HepG2 (cell line): ENCODE data around the gene SECTM1. TPM values are rescaled to one million over a fixed set of nuclear protein-coding genes. Genes with fewer than 3 reads are reported as not detected.

Source experiments
- HOXA7 ChIP-seq: sonication (generic); formaldehyde crosslinking; IDR thresholded peaks from 2 replicates; pipeline ENCODE4 v1.8.1; 2022; ENCODE audit warnings: mild to moderate bottlenecking, missing genetic modification reagents, moderate library complexity
- NCOR1 ChIP-seq: fragments of 200-600 bp; sonication (generic); IDR thresholded peaks from 2 replicates; pipeline ENCODE4 v1.7.0; 2017; ENCODE audit warnings: antibody characterized with exemption, low read length, borderline replicate concordance
- POLR2AphosphoS2 ChIP-seq: IDR thresholded peaks from 2 replicates; pipeline ENCODE4 v1.6.1; 2011; ENCODE audit warnings: low read depth, low read length, improper control_type of control experiment
- POLR2AphosphoS5 ChIP-seq: IDR thresholded peaks from 2 replicates; pipeline ENCODE4 v1.6.1; 2012; ENCODE audit warnings: low read depth, low read length
- RFXANK ChIP-seq: IDR thresholded peaks from 2 replicates; pipeline ENCODE4 v1.6.1; 2016
- SALL1 ChIP-seq: sonication (generic); formaldehyde crosslinking; IDR thresholded peaks from 2 replicates; pipeline ENCODE4 v1.8.0; 2022; ENCODE audit warnings: mild to moderate bottlenecking, missing genetic modification reagents
- SP140L ChIP-seq: sonication (generic); formaldehyde crosslinking; IDR thresholded peaks from 2 replicates; pipeline ENCODE4 v1.4.0; 2020; ENCODE audit warnings: missing genetic modification reagents, borderline replicate concordance
- TBL1XR1 ChIP-seq: fragments of 150-350 bp; IDR thresholded peaks from 2 replicates; pipeline ENCODE4 v1.6.1; 2014; ENCODE audit warnings: borderline replicate concordance, low read length; ENCODE audit not compliant: partially characterized antibody
- TEAD2 ChIP-seq: sonication (generic); formaldehyde crosslinking; IDR thresholded peaks from 2 replicates; pipeline ENCODE4 v1.9.0; 2021; ENCODE audit warnings: missing genetic modification reagents
- ZNF24 ChIP-seq: fragments of 450-650 bp; IDR thresholded peaks from 2 replicates; pipeline ENCODE4 v1.6.1; 2017; ENCODE audit warnings: antibody characterized with exemption, mild to moderate bottlenecking
- ZNF331 ChIP-seq: sonication (generic); formaldehyde crosslinking; IDR thresholded peaks from 2 replicates; pipeline ENCODE4 v1.4.0; 2020; ENCODE audit warnings: missing genetic modification reagents
- ZNF678 ChIP-seq: sonication (generic); formaldehyde crosslinking; IDR thresholded peaks from 2 replicates; pipeline ENCODE4 v1.4.0; 2020; ENCODE audit warnings: mild to moderate bottlenecking, missing genetic modification reagents
- ZNF709 ChIP-seq: sonication (generic); formaldehyde crosslinking; IDR thresholded peaks from 2 replicates; pipeline ENCODE4 v1.5.0; 2020; ENCODE audit warnings: mild to moderate bottlenecking, missing genetic modification reagents
- ZNF777 ChIP-seq: sonication (generic); formaldehyde crosslinking; IDR thresholded peaks from 2 replicates; pipeline ENCODE4 v1.4.0; 2020; ENCODE audit warnings: missing genetic modification reagents
- ZNF891 ChIP-seq: sonication (generic); formaldehyde crosslinking; IDR thresholded peaks from 2 replicates; pipeline ENCODE4 v1.5.0; 2020; ENCODE audit warnings: mild to moderate bottlenecking, missing genetic modification reagents
- polyA plus RNA-seq, 8 experiments: library from polyadenylated mRNA; depleted of rRNA in 3 of 8; stranded (reverse) in 7 of 8; unstranded in 1 of 8; fragments of >200 nt; fragmentation: Illumina TruSeq in 4 of 8; extraction: Trizol in 4 of 8; gene quantifications; 2 replicates each; pipeline versions ENCODE4 v1.2.1 to v1.2.3, GENCODE V29; 2011 to 2016; ENCODE audit warnings: low read depth in 4 of 8, missing spikeins in 1 of 8, mixed read lengths in 1 of 8; ENCODE audit not compliant: insufficient read depth in 1 of 8
- total RNA-seq, 5 experiments: library from RNA; depleted of rRNA; stranded (reverse); fragments of >200 nt; fragmentation: Illumina TruSeq; extraction: Trizol; gene quantifications; 2 replicates each; pipeline ENCODE4 v1.2.3, GENCODE V29; 2016; ENCODE audit warnings: low read depth in 1 of 5
- TF ChIP-seq, protein P1 (sequence below): sonication (generic); formaldehyde crosslinking; IDR thresholded peaks from 2 replicates; pipeline ENCODE4 v1.8.1; 2023; ENCODE audit warnings: mild to moderate bottlenecking, missing genetic modification reagents
- TF ChIP-seq, protein P2 (sequence below): fragments of 450-650 bp; IDR thresholded peaks from 2 replicates; pipeline ENCODE4 v1.6.1; 2017; ENCODE audit warnings: mild to moderate bottlenecking
- TF ChIP-seq, protein P3 (sequence below): sonication (generic); formaldehyde crosslinking; IDR thresholded peaks from 2 replicates; pipeline ENCODE4 v1.8.1; 2023; ENCODE audit warnings: mild to moderate bottlenecking, moderate library complexity, missing genetic modification reagents
- TF ChIP-seq, protein P4 (sequence below): sonication (generic); formaldehyde crosslinking; IDR thresholded peaks from 2 replicates; pipeline ENCODE4 v1.9.0; 2021; ENCODE audit warnings: mild to moderate bottlenecking, missing genetic modification reagents

SECTM1 gene
- total and polyA plus RNA-seq, 2 of the 13 experiments (the other 11 are each of a cell fraction or from before 2014, with no cell fraction given): 3.5 to 5.3 TPM

DNA sequence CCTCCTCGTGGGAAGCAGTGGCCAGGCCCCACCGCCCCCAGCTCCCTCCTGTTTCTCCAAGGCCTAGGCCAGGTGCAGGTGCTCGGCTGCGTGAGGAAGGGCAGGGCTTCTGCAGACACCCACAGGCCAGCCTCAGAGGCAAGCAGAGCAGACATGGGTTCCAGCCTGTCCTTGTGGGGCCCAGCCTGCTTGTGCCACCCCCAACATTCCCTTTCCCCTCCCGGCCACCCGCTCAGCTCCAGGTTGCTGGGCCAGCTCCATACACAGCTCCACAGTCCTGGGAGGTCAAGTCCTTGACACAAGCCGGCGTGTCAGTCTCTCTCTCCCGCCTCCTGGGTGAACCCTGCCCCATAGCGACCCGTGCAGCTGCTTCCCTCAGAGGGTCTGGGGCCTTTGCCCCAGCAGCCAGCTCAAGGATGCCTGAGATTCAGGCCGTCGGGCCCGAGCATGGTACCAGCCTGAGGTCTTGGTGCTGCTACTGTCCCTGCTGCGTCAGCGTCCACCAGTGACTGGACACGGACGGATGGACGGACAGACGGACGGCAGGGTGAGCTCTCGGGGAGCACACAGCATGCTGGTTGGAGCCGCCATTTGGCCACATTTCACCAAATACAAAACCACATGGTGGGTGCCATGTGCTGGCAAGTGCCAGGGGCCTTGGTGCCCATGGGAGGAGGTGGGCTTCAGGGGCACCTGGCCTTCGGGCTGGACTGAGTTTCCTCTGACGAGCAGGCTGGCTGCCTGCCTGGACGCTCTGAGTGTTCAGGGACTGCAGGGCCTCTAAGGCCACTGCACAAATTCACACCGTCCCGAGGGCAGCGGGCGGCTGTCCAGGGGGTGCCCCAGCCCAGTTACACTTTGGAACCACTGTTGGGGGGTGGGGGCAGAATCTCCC lies 8.0 kb downstream of the SECTM1 start (continued):
- TF ChIP-seq NCOR1: peak; percentile 64; the same call in 1 of the 2 replicates
- TF ChIP-seq SALL1: peak; percentile 88
- no peak for TF ChIP-seq TEAD2 (CRISPR knock-in tag)
- peak; percentile 74; the same call in 1 of the 2 replicates for TF ChIP-seq ZNF331 (CRISPR knock-in tag)
- no peak for TF ChIP-seq POLR2AphosphoS5
- peak; percentile 82 for TF ChIP-seq ZNF777 (CRISPR knock-in tag)
- TF ChIP-seq, protein P1, sequence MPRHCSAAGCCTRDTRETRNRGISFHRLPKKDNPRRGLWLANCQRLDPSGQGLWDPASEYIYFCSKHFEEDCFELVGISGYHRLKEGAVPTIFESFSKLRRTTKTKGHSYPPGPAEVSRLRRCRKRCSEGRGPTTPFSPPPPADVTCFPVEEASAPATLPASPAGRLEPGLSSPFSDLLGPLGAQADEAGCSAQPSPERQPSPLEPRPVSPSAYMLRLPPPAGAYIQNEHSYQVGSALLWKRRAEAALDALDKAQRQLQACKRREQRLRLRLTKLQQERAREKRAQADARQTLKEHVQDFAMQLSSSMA (CRISPR knock-in tag): no peak
- peak; percentile 59 for TF ChIP-seq ZNF891
- peak; percentile 39; the same call in 1 of the 2 replicates for TF ChIP-seq ZNF709 (CRISPR knock-in tag)
- peak; percentile 44 for TF ChIP-seq TBL1XR1
- no peak for TF ChIP-seq SP140L
- TF ChIP-seq, protein P2, sequence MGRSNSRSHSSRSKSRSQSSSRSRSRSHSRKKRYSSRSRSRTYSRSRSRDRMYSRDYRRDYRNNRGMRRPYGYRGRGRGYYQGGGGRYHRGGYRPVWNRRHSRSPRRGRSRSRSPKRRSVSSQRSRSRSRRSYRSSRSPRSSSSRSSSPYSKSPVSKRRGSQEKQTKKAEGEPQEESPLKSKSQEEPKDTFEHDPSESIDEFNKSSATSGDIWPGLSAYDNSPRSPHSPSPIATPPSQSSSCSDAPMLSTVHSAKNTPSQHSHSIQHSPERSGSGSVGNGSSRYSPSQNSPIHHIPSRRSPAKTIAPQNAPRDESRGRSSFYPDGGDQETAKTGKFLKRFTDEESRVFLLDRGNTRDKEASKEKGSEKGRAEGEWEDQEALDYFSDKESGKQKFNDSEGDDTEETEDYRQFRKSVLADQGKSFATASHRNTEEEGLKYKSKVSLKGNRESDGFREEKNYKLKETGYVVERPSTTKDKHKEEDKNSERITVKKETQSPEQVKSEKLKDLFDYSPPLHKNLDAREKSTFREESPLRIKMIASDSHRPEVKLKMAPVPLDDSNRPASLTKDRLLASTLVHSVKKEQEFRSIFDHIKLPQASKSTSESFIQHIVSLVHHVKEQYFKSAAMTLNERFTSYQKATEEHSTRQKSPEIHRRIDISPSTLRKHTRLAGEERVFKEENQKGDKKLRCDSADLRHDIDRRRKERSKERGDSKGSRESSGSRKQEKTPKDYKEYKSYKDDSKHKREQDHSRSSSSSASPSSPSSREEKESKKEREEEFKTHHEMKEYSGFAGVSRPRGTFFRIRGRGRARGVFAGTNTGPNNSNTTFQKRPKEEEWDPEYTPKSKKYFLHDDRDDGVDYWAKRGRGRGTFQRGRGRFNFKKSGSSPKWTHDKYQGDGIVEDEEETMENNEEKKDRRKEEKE: no peak
- TF ChIP-seq, protein P3, sequence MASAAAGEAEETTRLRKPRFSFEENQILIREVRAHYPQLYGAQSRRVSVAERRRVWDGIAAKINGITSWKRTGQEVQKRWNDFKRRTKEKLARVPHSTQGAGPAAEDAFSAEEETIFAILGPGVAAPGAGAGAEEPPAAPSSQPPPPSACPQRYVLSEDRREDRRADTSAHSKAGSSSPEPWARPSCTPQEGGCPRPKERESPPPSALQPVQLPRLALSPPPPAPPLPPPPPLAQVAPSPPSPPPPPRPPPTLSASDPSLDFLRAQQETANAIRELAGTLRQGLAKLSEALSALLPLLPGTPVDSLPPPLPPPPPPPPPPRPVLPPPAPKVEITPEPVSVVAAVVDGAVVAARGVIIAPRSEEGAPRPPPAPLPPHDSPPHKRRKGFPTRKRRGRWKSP (CRISPR knock-in tag): no peak
- no peak for TF ChIP-seq RFXANK (CRISPR knock-in tag)
- TF ChIP-seq ZNF24: no peak
- TF ChIP-seq, protein P4, sequence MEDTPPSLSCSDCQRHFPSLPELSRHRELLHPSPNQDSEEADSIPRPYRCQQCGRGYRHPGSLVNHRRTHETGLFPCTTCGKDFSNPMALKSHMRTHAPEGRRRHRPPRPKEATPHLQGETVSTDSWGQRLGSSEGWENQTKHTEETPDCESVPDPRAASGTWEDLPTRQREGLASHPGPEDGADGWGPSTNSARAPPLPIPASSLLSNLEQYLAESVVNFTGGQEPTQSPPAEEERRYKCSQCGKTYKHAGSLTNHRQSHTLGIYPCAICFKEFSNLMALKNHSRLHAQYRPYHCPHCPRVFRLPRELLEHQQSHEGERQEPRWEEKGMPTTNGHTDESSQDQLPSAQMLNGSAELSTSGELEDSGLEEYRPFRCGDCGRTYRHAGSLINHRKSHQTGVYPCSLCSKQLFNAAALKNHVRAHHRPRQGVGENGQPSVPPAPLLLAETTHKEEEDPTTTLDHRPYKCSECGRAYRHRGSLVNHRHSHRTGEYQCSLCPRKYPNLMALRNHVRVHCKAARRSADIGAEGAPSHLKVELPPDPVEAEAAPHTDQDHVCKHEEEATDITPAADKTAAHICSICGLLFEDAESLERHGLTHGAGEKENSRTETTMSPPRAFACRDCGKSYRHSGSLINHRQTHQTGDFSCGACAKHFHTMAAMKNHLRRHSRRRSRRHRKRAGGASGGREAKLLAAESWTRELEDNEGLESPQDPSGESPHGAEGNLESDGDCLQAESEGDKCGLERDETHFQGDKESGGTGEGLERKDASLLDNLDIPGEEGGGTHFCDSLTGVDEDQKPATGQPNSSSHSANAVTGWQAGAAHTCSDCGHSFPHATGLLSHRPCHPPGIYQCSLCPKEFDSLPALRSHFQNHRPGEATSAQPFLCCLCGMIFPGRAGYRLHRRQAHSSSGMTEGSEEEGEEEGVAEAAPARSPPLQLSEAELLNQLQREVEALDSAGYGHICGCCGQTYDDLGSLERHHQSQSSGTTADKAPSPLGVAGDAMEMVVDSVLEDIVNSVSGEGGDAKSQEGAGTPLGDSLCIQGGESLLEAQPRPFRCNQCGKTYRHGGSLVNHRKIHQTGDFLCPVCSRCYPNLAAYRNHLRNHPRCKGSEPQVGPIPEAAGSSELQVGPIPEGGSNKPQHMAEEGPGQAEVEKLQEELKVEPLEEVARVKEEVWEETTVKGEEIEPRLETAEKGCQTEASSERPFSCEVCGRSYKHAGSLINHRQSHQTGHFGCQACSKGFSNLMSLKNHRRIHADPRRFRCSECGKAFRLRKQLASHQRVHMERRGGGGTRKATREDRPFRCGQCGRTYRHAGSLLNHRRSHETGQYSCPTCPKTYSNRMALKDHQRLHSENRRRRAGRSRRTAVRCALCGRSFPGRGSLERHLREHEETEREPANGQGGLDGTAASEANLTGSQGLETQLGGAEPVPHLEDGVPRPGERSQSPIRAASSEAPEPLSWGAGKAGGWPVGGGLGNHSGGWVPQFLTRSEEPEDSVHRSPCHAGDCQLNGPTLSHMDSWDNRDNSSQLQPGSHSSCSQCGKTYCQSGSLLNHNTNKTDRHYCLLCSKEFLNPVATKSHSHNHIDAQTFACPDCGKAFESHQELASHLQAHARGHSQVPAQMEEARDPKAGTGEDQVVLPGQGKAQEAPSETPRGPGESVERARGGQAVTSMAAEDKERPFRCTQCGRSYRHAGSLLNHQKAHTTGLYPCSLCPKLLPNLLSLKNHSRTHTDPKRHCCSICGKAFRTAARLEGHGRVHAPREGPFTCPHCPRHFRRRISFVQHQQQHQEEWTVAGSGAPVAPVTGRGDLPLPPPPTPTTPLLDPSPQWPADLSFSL (CRISPR knock-in tag): peak; percentile 62; the same call in 1 of the 2 replicates
- TF ChIP-seq HOXA7 (CRISPR knock-in tag): no peak
- TF ChIP-seq POLR2AphosphoS2: no peak
- TF ChIP-seq ZNF678 (CRISPR knock-in tag): peak; percentile 93
